H1 (cell line): Measurements from ENCODE around the gene CEP83. TPM values are rescaled to one million over a fixed set of nuclear protein-coding genes. Genes with fewer than 3 reads are reported as not detected.

Experiments used
- CTCF ChIA-PET: fragments of 300-600 bp; sonication (Branson Sonifier 250); formaldehyde crosslinking; loops from one replicate; lab custom pipeline; 2021; ENCODE audit not compliant: partially characterized antibody; lab: Charles Lee
- POLR2A ChIA-PET: fragments of 300-600 bp; sonication (Branson Sonifier 250); formaldehyde crosslinking; loops from one replicate; lab custom pipeline; 2021; ENCODE audit warnings: inconsistent platforms; ENCODE audit not compliant: partially characterized antibody; lab: Charles Lee
- DNase-seq, 2 experiments: peaks; one replicate each; pipeline versions ENCODE4 v3.0.0 to v3.0.0-alpha.2; 2010 to 2022; ENCODE audit warnings: low spot score in 2 of 2, low read depth in 1 of 2, mixed read lengths in 1 of 2
- FAIRE-seq: peaks from 2 replicates; lab custom pipeline; 2011; peaks lifted over from hg19 to GRCh38; lab: Jason Lieb, UNC
- H2AFZ ChIP-seq: 2 replicates; pipeline ENCODE4 v1.8.1; 2012; ENCODE audit warnings: low read length, inconsistent platforms
- H2AK5ac ChIP-seq: 2 replicates; pipeline ENCODE4 v1.6.1; 2013; ENCODE audit warnings: low read depth, low read length
- H2BK120ac ChIP-seq: replicated peaks from 2 replicates; pipeline ENCODE3; 2013; ENCODE audit warnings: low read depth, low read length, inconsistent platforms
- H2BK12ac ChIP-seq: 2 replicates; pipeline ENCODE4 v1.6.1; 2013; ENCODE audit warnings: low read depth, low read length
- H2BK15ac ChIP-seq: 2 replicates; pipeline ENCODE4 v1.6.1; 2013; ENCODE audit warnings: low read length
- H2BK20ac ChIP-seq: 2 replicates; pipeline ENCODE4 v1.6.1; 2013; ENCODE audit warnings: low read length
- H2BK5ac ChIP-seq: 2 replicates; pipeline ENCODE4 v1.6.1; 2013; ENCODE audit warnings: low read depth, low read length
- H3K14ac ChIP-seq: 2 replicates; pipeline ENCODE4 v1.6.1; 2013; ENCODE audit warnings: inconsistent platforms; ENCODE audit not compliant: insufficient read length
- H3K18ac ChIP-seq: 2 replicates; pipeline ENCODE4 v1.6.1; 2013; ENCODE audit warnings: low read length; ENCODE audit errors: extremely low read depth
- H3K23ac ChIP-seq: 2 replicates; pipeline ENCODE4 v1.6.1; 2013; ENCODE audit warnings: inconsistent platforms; ENCODE audit not compliant: insufficient read length
- H3K23me2 ChIP-seq: 2 replicates; pipeline ENCODE4 v1.6.1; 2013; ENCODE audit warnings: low read depth, low read length
- H3K27ac ChIP-seq: 2 replicates; pipeline ENCODE4 v1.6.1; 2011; ENCODE audit warnings: low read depth, low read length, inconsistent platforms
- H3K27me3 ChIP-seq, 4 experiments: replicated peaks in 1 of 4; 1 replicate in 1 of 4; 2 replicates in 3 of 4; pipeline versions ENCODE4 v1.6.1 to v1.8.1; 2011 to 2013; ENCODE audit warnings: low read length in 3 of 4, mild to moderate bottlenecking in 3 of 4, inconsistent platforms in 2 of 4, mixed read lengths in 2 of 4, moderate library complexity in 1 of 4; ENCODE audit not compliant: control insufficient read depth in 3 of 4, insufficient read depth in 3 of 4; ENCODE audit errors: extremely low read depth in 1 of 4
- H3K36me3 ChIP-seq, 4 experiments: 2 replicates each; pipeline versions ENCODE4 v1.6.1 to v1.8.1; 2011 to 2013; ENCODE audit warnings: mild to moderate bottlenecking in 4 of 4, low read length in 3 of 4, moderate library complexity in 2 of 4, control low read depth in 1 of 4, inconsistent platforms in 1 of 4; ENCODE audit not compliant: insufficient read depth in 4 of 4, control insufficient read depth in 2 of 4
- H3K4ac ChIP-seq: replicated peaks from 2 replicates; pipeline ENCODE3; 2013; ENCODE audit warnings: low read length, low read depth, mixed read lengths, inconsistent platforms; ENCODE audit not compliant: insufficient read length
- H3K4me1 ChIP-seq, 4 experiments: replicated peaks in 1 of 4; 1 replicate in 1 of 4; 2 replicates in 3 of 4; pipeline versions ENCODE4 v1.6.1 to v1.8.1; 2011 to 2013; ENCODE audit warnings: low read length in 3 of 4, inconsistent platforms in 2 of 4, mixed read lengths in 1 of 4; ENCODE audit not compliant: insufficient read depth in 4 of 4, control insufficient read depth in 3 of 4
- H3K4me2 ChIP-seq, 2 experiments: 2 replicates each; pipeline versions ENCODE4 v1.6.1 to v1.8.1; 2011 to 2013; ENCODE audit warnings: low read depth in 2 of 2, low read length in 2 of 2, control low read depth in 1 of 2, inconsistent platforms in 1 of 2, mild to moderate bottlenecking in 1 of 2; ENCODE audit not compliant: insufficient read depth in 1 of 2
- H3K4me3 ChIP-seq, 4 experiments: fragments of 200-600, 300-600 bp in 1 of 4; sonication (generic), shearing (Covaris generic), sonication (Bioruptor Twin) in 1 of 4; 2 replicates each; pipeline versions ENCODE4 v1.5.1 to v1.8.1; 2011 to 2016; ENCODE audit warnings: low read length in 4 of 4, low read depth in 3 of 4, control low read depth in 2 of 4, inconsistent platforms in 2 of 4, mild to moderate bottlenecking in 2 of 4, mixed read lengths in 1 of 4, moderate library complexity in 1 of 4; ENCODE audit not compliant: insufficient read depth in 2 of 4; ENCODE audit errors: extremely low read depth in 1 of 4
- H3K56ac ChIP-seq: replicated peaks from 2 replicates; pipeline ENCODE3; 2013; ENCODE audit warnings: low read depth, mild to moderate bottlenecking, mixed read lengths, low read length, inconsistent platforms; ENCODE audit not compliant: insufficient read length
- H3K79me1 ChIP-seq: 2 replicates; pipeline ENCODE4 v1.6.1; 2013; ENCODE audit warnings: low read depth, low read length, control low read depth
- H3K79me2 ChIP-seq, 2 experiments: 2 replicates each; pipeline versions ENCODE4 v1.6.1 to v1.8.1; 2012 to 2013; ENCODE audit warnings: low read length in 2 of 2, mild to moderate bottlenecking in 2 of 2, inconsistent platforms in 1 of 2; ENCODE audit not compliant: insufficient read depth in 2 of 2, control insufficient read depth in 1 of 2
- H3K9ac ChIP-seq, 4 experiments: replicated peaks in 1 of 4; 1 replicate in 1 of 4; 2 replicates in 3 of 4; pipeline versions ENCODE4 v1.6.1 to v1.8.1; 2011 to 2013; ENCODE audit warnings: low read depth in 3 of 4, low read length in 3 of 4, control low read depth in 2 of 4, mild to moderate bottlenecking in 2 of 4, moderate library complexity in 2 of 4, inconsistent platforms in 1 of 4; ENCODE audit errors: extremely low read depth in 1 of 4
- H3K9me3 ChIP-seq, 2 experiments: 2 replicates each; pipeline versions ENCODE4 v1.6.1 to v1.8.1; 2012 to 2013; ENCODE audit warnings: mild to moderate bottlenecking in 2 of 2, moderate library complexity in 2 of 2, control low read depth in 1 of 2, inconsistent platforms in 1 of 2, low read depth in 1 of 2, low read length in 1 of 2, mixed read lengths in 1 of 2; ENCODE audit not compliant: insufficient read depth in 2 of 2
- H4K20me1 ChIP-seq, 2 experiments: replicated peaks in 1 of 2; 2 replicates each; pipeline versions ENCODE3 to v1.8.1; 2011 to 2013; ENCODE audit warnings: inconsistent platforms in 2 of 2, low read length in 2 of 2, mild to moderate bottlenecking in 1 of 2; ENCODE audit not compliant: insufficient read depth in 2 of 2, control insufficient read depth in 1 of 2
- H4K5ac ChIP-seq: 2 replicates; pipeline ENCODE4 v1.6.1; 2013; ENCODE audit warnings: low read length, low read depth, mixed read lengths, inconsistent platforms; ENCODE audit not compliant: insufficient read length
- H4K8ac ChIP-seq: 2 replicates; pipeline ENCODE4 v1.8.0; 2013; ENCODE audit warnings: mild to moderate bottlenecking, moderate library complexity, low read length, inconsistent platforms; ENCODE audit not compliant: insufficient read depth; ENCODE audit errors: extremely low read depth
- H4K91ac ChIP-seq: replicated peaks from 2 replicates; pipeline ENCODE3; 2013; ENCODE audit warnings: low read length, mixed read lengths, inconsistent platforms; ENCODE audit not compliant: insufficient read length
- SAP30 ChIP-seq: fragments of 300-600 bp; sonication (generic); IDR thresholded peaks from 2 replicates; pipeline ENCODE4 v1.7.1; 2012; ENCODE audit warnings: low read length, moderate library complexity, mild to moderate bottlenecking, inconsistent platforms; ENCODE audit not compliant: insufficient read depth, insufficient replicate concordance
- WGBS, 2 experiments: shearing (Covaris generic) in 1 of 2; methylation state at CpG; one replicate each; pipeline versions ENCODE4 v1.1.6 to v1.1.7; 2013 to 2015; ENCODE audit warnings: low lambda C conversion rate in 2 of 2, mixed read lengths in 2 of 2, inconsistent platforms in 1 of 2, low coverage in 1 of 2, missing lambda C conversion rate in 1 of 2; ENCODE audit not compliant: insufficient replicate concordance in 2 of 2, insufficient coverage in 1 of 2, insufficient read length in 1 of 2; ENCODE audit errors: extremely low coverage in 1 of 2, missing lambda C conversion rate in 1 of 2; 5-methylcytosine and 5-hydroxymethylcytosine counted together
- polyA plus RNA-seq, 7 experiments: library from polyadenylated mRNA; depleted of rRNA in 3 of 7; stranded (reverse) in 5 of 7; unstranded in 2 of 7; fragments of >200 nt in 5 of 7; fragments of 200-250 nt in 2 of 7; gene quantifications; 1 replicate in 5 of 7; 2 replicates in 1 of 7; 4 replicates in 1 of 7; pipeline versions ENCODE4 v1.2.1 to v1.2.3, GENCODE V29; 2011 to 2013; ENCODE audit warnings: missing spikeins in 2 of 7, mixed read lengths in 2 of 7
- total RNA-seq: library from RNA; stranded (reverse); fragmentation: NEBNext Ultra II Directional; extraction: Animal tissue kit (Norgen Biotek cat#: 25700); gene quantifications from 2 replicates; pipeline ENCODE4 v1.2.1, GENCODE V29; 2021

The CEP83 gene
- total and polyA plus RNA-seq, 2 of the 8 experiments (the other 6 are each of a cell fraction or from before 2014, with no cell fraction given) = 6.0 to 25.8 TPM

- H3K23me2 ChIP-seq = no peaks in the 10 kb centered on the region; the same call in 1 of the 2 replicates
- H3K9me3 ChIP-seq = peaks cover 10 to 11% of the 10 kb centered on the region in 2 experiments; a peak in 3 of 4 replicates
- H3K4me3 ChIP-seq = no peak overlapping the region
- no peak overlapping the region for H2AK5ac ChIP-seq
- FAIRE-seq = peak; percentile 62
- peak overlapping the region; percentile 54; the same call in 1 of the 2 replicates for H3K27ac ChIP-seq
- H4K91ac ChIP-seq = no peak overlapping the region
- no peak overlapping the region for H3K56ac ChIP-seq
- H4K8ac ChIP-seq = no peak overlapping the region
- peaks cover 0 to 16% (median 8%) of the 10 kb centered on the region in 4 experiments; a peak in 3 of 8 replicates for H3K36me3 ChIP-seq
- DNase-seq = no peak
- no peaks in the 10 kb centered on the region for H3K79me1 ChIP-seq
- CTCF ChIA-PET = interaction anchor here (1.3 kb wide), 1 partner anchor 284 kb away, joined by 4 read pairs; no protein-coding TSS in a partner anchor
- H2BK12ac ChIP-seq = no peak overlapping the region
- no peak overlapping the region for H3K23ac ChIP-seq
- H3K4me1 ChIP-seq = peaks cover 2 to 25% (median 18%) of the 10 kb centered on the region in 4 experiments
- no peak overlapping the region for H2BK15ac ChIP-seq
- 23% methylated on average over 3 of the region's 3 CpGs; no CpG with 5 or more reads in 1 of the 2 experiments for WGBS, 2 experiments
- no peak overlapping the region for H2BK20ac ChIP-seq
- H2AFZ ChIP-seq = no peak overlapping the region
- H2BK120ac ChIP-seq = no peak overlapping the region
- peak overlapping the region; percentile 69; the same call in 1 of the 2 replicates for H2BK5ac ChIP-seq
- POLR2A ChIA-PET = interaction anchor here (3.1 kb wide), 1 partner anchor 9 kb away, joined by 13 read pairs; no protein-coding TSS in a partner anchor
- peak overlapping the region in 1 of 2 experiments; percentile 31; a peak in 1 of 4 replicates for H3K4me2 ChIP-seq
- no peak overlapping the region for H3K4ac ChIP-seq
- no peaks in the 10 kb centered on the region for H3K27me3 ChIP-seq
- H4K5ac ChIP-seq = no peak overlapping the region
- H3K9ac ChIP-seq = no peak overlapping the region
- no peak overlapping the region for H3K18ac ChIP-seq
- no peak overlapping the region for H3K14ac ChIP-seq
- no peaks in the 10 kb centered on the region for H4K20me1 ChIP-seq
- peaks cover 0 to 49% of the 10 kb centered on the region in 2 experiments; a peak in 2 of 4 replicates for H3K79me2 ChIP-seq
- TF ChIP-seq SAP30 = no peak
These were observed 33.6 kb downstream of the CEP83 start for GRCh38 chr12:94426049-94426448.
